HG02973 (cell line): ENCODE data around the gene TNFRSF4.
"Not testable (repeated sequence)": the region's sequence is repeated elsewhere in the genome, so short reads cannot be mapped to it uniquely, and the experiment has no call there.

ENCODE experiments used
- ATAC-seq: cut with Tn5 transposase; IDR thresholded peaks from one replicate; pipeline ENCODE4 v1.9.1; 2021; ENCODE audit warnings: moderate library complexity; ENCODE audit not compliant: unreplicated experiment

TNFRSF4 gene

GRCh38 chr1:1204425-1204920 lies 9.5 kb downstream of the TNFRSF4 start:
- ATAC-seq, result no peak

DNA sequence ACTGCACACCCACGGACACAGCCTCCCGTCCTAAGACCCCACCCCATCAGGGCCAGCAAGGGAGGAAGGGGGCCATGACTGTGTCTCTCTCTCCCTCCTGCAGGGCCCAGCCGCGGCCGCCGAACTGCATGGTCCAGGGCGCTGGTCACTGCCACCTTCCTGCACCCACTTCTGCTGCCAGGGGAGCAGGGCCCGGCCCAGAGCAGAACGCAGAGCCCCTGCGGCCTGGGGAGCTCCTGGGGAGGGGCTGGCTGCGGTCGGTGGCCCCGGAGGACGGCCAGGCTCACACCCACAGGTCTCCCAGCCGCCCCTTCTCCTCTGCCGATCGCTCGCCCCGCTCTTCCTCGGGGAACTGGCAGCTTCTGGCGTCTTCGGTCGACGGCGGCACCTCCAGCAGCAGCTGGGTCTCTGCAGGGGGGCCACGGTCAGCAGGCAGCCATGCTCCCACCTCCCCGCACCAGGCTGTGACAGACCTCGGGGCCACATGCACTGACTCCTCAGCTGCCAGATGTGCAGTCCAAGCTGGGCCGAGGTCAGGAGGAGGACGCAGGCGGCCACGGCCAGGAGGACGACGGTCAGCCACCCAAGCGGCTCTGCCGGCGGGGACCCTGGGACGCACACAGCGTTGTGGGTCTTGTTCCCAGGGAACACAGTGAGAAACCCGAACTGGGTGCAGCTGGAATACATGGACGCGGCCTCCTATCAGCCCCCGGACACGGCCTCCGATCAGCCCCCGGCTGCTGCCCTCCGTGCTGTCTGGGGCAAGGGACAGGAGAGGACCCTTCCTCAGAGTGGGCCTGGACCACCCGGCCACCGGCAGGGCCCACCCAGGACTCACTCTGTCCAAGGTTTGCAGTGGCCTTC lies 10.2 kb downstream of the TNFRSF4 start:
- ATAC-seq, result no peak

DNA sequence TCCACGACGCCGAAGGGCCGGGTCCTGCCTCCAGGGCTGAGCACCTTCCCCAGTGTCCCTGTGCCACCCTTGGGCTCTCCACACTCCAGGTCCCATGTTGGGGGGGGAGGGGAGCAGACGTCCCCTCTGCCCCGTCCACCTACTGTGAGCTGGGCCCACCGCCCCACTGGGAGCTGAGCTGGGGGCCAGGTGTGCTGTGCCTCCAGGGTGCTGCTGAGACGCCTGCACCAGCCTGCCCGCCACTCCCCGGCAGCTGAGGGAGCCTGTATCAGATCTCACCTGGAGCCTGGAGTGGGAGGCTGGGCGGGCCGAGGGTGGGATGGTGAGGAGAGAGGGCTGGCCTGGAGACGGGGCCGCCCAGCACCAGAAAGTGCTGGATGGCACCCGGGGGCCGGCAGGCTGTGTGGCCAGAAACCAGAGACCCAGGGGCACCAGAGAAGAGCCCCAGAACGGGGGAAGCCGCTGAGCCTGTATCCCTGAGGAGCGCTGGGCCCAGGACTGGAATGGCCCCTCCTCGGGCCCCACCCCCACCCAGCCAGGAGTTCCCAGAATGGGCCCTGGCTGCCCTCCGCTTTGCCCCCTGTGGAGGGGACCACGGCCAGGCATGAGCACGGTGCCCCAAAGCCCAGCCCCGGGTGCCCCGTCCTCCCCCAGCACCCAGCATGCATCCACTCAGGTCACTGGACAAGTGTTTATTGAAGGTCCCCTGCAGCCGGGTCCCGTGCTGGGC lies 11.0 kb downstream of the TNFRSF4 start:
- ATAC-seq, result no peak

DNA sequence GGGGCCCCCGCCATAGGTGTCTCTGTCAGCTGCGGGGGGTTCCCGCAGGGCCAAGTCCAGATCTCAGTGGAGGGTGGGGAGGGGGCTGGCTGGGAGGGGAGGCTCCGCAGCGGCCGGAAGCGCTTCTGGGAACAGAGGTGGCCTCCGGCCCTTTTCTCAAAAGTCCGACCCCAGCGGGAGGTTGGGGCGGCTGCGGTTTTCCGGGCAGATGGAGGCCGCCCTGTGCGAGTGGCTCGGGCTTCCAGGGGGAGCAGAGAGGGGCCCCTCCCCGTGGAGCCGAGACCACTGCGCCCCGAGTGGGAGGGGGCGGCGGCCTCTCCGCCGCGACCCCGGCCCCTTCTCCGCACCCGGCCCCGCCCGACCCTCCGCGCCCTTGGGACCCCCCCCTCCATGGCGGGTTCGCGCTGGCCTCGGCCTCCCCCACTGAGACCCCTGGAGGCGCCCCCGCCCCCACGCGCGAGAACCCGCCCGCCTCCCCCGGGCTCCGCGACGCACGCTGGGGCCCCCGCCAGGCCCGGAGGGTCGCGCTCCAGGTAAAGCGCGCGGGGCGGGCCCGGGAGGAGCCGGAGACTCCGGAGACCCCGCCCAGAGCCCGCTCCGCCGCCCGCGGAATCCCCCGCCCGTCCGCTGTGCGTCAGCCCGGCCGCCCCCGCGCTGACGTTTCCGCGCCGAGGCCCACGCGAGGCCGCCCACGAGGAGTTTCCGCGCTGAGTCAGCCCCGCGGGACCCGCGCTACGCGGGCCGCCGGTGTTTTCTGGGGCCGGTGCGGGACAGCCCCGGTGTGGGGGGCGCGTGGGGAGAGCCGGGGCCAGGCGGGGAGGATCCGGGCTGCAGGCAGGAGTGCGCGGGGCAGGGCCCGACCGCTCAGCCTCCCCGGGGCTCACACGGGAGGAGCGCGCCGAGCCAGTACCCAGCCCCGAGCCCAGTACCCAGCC lies 12.8 kb downstream of the TNFRSF4 start:
- ATAC-seq, result peak; percentile 24

DNA sequence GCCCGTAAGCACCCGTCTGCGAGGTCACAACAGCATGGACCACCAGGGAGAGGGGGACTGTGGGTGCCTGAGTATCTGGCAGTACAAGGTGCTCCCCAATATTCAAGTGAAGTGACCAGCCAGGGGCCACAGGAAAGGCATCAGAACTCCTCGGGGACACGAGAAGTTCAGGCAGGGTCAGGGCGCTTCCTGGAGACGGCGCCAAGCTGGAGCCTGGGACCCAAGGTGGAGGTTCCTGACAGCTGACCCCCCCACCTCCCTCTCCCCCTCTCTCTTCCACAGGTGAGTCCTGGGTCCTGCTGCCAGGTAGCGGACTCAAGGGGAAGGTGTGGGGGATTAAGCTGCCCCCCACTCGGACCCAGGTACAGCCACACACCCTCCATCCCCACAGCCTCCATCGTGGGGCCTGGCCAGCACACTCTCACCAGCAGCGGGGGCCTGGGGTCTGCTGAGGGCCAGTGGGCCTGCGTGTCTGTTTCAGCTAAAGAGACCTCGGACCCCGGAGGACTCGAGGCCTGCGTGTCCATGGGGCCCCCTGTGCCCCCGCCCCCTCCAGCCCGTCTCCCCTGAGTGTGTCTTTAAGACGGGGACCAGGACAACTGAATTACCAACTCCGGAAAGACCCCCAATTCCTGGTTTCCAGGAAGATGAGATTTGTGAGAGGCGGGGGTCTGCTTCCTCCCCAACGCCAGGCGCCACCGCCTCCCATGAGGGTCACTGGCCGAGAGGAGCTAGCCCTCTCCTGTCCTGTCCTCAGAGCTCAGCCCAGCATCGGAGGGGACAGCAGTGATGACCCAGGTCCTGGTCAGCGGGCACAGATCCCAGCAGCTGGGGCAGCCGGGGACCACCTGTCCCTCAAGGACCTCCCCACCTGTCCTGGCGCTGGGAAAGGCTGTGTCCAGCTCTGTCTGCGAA lies 13.7 kb downstream of the TNFRSF4 start:
- no peak for ATAC-seq

DNA sequence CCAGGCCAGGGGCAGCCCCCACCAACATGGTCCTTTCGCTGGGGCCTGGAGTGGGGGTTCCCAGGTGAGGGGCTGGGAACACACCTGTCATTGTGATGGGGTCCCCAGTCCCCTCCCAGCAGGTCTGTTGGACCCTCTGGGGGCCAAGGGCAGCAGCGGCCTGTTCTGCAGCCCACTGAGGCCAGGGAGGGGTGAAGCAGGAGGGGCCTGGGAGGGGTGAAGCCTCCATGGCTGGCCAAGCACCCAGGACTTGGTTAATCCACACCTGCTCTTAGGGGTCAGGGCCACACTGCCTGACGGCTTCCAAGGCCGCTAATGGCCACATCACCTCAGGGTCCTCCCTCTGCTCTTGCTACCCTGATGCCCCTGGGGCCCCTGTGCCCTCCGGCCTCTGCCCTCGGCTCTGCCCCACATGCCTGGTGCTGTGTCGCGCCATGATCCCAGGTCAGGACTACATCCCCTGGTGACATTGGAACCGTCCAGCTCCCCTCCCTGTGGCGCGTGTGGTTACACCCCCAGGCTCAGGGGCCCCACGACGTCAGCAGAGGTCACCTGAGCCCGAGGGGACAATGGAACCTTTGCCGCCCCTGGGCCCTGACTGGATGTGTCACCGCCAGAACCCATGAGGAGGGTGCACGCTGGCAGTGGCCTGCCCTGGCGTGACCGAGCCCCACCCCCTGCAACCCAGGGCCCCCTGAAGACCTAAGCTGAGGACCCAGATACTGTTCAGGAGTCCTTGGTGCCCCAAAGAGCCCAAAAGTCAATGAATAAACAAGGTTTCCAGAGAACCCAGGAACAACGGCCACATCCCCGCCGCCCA lies 14.6 kb downstream of the TNFRSF4 start:
- no peak for ATAC-seq

DNA sequence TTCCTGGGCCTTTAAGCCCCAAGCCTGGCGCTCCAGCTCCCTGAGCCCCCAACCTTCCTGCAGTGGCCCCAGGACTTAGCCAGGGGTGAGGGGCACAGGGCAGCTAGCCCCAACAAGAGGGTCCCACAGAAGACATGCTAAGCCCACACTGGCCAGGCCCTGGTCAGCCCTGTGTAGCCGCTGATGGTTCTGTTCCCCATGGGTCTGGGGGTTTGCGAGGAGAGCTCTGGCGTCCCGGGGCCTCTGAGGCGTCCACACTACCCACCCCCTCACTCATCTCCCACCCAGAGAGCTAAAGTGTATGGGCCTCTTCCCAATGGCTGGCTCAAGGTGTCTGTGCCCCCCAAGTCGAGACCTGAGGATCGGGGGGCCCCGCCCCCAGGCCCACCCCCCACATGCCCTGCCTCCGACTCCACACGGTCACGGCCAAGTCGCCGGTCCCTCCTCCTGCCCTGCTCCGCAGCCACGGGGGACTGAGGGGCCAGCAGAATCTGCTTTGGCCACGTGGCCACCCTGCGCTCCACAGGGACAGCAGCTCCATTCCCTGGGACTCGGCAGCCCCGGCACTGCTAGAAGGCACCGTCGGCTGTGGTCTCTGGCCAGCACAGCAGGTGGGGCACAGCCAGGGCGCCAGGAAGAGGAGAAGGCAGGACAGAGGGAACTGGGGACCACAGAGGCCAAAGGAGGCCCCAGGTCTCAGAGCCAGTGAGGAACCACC lies 15.4 kb downstream of the TNFRSF4 start:
- ATAC-seq, result no peak

DNA sequence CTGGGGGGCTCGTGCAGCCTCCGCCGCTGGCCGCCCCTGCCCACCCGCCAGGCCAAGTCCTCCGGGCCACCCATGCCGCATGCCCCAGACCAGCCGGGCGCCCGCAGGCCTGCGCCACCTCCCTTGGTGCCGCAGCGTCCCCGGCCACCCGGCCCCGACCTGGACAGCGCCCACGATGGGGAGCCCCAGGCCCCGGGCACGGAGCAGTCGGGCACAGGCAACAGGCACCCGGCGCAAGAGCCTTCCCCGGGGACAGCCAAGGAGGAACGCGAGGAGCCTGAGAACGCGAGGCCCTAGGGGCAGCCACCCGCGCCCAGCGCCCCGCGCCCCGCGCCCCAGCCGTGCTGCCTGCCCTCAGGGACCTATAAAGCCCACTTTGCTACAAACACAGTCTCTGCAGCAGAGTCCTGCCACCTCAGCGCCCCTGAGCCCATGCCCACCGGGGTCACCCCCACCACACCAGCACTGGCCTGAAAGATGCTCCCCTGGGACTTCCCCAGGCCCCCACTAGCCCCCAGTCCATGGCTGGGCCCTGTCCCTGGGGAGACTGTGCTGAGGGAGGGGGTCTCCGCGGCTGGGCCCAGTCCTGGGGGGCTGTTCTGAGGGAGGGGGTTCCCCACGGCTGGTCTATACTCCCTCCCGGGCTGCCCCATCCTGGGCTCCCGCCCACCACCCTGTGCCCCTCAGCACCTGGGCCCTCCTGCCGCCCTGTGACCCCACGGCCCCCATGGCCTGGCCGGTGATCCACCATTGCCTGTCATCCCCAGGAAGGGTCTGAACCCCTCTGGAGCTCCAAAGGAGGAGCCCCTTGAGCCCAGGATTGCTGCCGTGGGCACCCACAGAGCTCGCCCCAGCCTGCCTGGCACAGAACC lies 16.2 kb downstream of the TNFRSF4 start:
- ATAC-seq, result no peak

DNA sequence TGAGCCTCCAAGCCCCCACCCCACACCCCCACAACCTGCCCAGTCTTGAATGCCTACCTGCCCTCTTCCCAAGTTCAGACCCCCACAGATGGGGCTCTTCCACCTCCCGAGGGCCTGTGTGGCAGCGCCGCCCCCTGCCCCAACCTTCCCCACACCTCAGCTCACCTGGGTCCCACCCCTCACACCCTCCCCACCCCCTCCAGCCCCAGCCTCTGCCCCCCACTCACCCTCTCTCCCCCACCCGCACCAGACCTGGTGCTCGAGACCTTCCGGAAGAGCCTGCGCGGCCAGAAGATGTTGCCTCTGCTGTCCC lies 16.8 kb downstream of the TNFRSF4 start:
- ATAC-seq, result no peak

GRCh38 chr1:1196431-1197187 lies 17.3 kb downstream of the TNFRSF4 start:
- ATAC-seq, result no peak

DNA sequence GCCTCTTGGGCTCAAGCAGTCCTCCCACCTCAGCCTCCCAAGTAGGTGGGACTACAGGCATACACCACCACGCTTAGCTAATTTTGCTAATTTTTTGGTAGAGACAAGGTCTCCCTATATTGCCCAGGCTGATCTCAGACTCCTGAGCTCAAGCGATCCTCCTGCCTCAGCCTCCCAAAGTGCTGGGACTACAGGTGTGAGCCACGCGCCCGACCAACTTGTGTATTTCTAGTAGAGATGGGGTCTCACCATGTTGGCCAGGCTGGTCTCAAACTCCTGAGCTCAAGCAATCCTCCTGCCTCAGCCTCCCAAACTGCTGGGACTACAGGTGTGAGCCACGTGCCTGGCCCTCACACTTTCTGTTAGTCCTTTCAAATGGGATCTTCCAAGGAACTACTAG lies 18.2 kb downstream of the TNFRSF4 start:
- not testable (repeated sequence) for ATAC-seq

DNA sequence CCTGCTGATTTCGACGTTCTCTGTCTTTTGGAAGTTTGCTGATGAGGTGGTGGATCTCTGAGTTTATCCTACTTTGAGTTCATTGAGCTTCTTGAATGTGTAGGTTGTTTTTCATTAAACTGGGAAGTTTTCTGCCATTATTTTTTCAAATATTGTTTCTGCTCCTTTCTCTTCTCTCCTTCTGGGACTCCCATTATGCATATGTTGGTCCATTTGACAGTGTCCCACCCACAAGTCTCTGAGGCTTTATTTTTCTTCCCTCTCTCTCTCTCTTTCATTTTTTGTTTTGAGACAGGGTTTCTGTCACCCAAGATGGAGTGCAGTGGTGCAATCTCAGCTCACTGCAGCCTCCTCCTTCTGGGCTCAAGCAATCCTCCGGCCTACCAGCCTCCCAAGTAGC lies 19.2 kb downstream of the TNFRSF4 start:
- ATAC-seq, result no peak

DNA sequence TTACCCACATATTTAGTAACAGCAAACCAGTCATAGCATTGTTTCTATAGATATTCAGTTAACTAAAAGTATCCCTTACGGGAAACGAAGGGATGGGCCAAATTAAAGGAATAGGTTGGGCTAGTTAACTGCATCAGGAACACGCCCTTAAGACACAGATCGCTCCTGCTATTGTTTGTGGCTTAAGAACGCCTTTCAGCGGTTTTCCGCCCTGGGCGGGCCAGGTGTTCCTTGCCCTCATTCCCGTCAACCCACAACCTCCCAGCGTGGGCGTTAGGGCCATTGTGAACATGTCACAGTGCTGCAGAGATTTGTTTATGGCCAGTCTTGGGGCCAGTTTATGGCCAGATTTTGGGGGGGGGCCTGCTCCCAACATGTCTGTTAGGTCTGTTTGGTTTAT lies 22.2 kb downstream of the TNFRSF4 start:
- ATAC-seq, result no peak

DNA sequence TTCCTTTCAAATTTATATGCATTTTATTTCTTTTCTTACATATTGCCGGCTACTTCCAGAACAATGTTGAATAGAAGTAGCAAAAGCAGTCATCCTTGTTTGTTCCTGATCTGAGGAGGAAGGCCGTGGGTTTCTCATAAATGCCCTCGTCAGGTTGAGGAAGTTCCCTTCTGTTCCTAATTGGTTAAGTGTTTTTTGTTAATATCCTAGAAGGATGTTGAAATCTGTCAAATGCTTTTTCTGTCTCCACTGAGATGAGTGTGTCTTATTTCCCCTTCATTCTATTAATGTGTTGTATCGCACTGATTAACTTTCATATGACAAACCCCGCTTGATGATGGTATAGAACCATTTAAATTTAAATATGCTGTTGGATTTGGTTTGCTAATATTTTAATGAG lies 24.8 kb downstream of the TNFRSF4 start:
- no peak for ATAC-seq

- ATAC-seq, result no peak
Measured at GRCh38 chr1:1187938-1188337, 26.0 kb downstream of the TNFRSF4 start.

GRCh38 chr1:1185101-1185765 lies 28.7 kb downstream of the TNFRSF4 start:
- no peak for ATAC-seq
